HEK293 (cell line): ENCODE measurements around the gene FBN2.

ENCODE experiments used
- GLIS2 ChIP-seq: fragments of 450-650 bp; formaldehyde crosslinking; IDR thresholded peaks from 2 replicates; pipeline ENCODE4 v1.5.1; 2016; ENCODE audit warnings: missing biosample characterization, missing genetic modification characterization
- MZF1 ChIP-seq: fragments of 450-650 bp; formaldehyde crosslinking; IDR thresholded peaks from 2 replicates; pipeline ENCODE4 v1.5.1; 2017; ENCODE audit warnings: missing biosample characterization, missing genetic modification characterization, borderline replicate concordance
- REPIN1 ChIP-seq: fragments of 450-650 bp; formaldehyde crosslinking; IDR thresholded peaks from 2 replicates; pipeline ENCODE4 v1.5.1; 2017; ENCODE audit warnings: missing biosample characterization, missing genetic modification characterization, low read depth
- ZNF132 ChIP-seq: fragments of 450-650 bp; formaldehyde crosslinking; IDR thresholded peaks from 2 replicates; pipeline ENCODE4 v1.5.1; 2017; ENCODE audit warnings: missing biosample characterization, missing genetic modification characterization, borderline replicate concordance
- ZNF140 ChIP-seq: fragments of 450-650 bp; formaldehyde crosslinking; IDR thresholded peaks from 2 replicates; pipeline ENCODE4 v1.5.1; 2016; ENCODE audit warnings: missing biosample characterization, missing genetic modification characterization
- ZNF174 ChIP-seq: fragments of 450-650 bp; formaldehyde crosslinking; IDR thresholded peaks from 2 replicates; pipeline ENCODE4 v1.5.0; 2017; ENCODE audit warnings: missing biosample characterization, mild to moderate bottlenecking, missing genetic modification characterization
- ZNF302 ChIP-seq: fragments of 450-650 bp; formaldehyde crosslinking; IDR thresholded peaks from 2 replicates; pipeline ENCODE4 v1.5.1; 2016; ENCODE audit warnings: missing biosample characterization, missing genetic modification characterization, low read depth
- ZNF529 ChIP-seq: fragments of 450-650 bp; formaldehyde crosslinking; IDR thresholded peaks from 2 replicates; pipeline ENCODE4 v1.5.1; 2017; ENCODE audit warnings: missing genetic modification characterization, missing biosample characterization; ENCODE audit not compliant: insufficient replicate concordance
- ZNF670 ChIP-seq: fragments of 450-650 bp; formaldehyde crosslinking; IDR thresholded peaks from 2 replicates; pipeline ENCODE4 v1.5.1; 2016; ENCODE audit warnings: missing biosample characterization, missing genetic modification characterization, low read depth
- ZNF701 ChIP-seq: fragments of 450-650 bp; formaldehyde crosslinking; IDR thresholded peaks from 2 replicates; pipeline ENCODE4 v1.5.1; 2016; ENCODE audit warnings: missing biosample characterization, missing genetic modification characterization
- ZNF785 ChIP-seq: fragments of 450-650 bp; formaldehyde crosslinking; IDR thresholded peaks from 2 replicates; pipeline ENCODE4 v1.5.1; 2016; ENCODE audit warnings: missing biosample characterization, missing genetic modification characterization
- TF ChIP-seq, protein P1 (sequence below): fragments of 450-650 bp; formaldehyde crosslinking; conservative IDR thresholded peaks from 2 replicates; pipeline ENCODE4 v1.5.1; 2016; ENCODE audit warnings: low read depth, missing biosample characterization, missing genetic modification characterization
- TF ChIP-seq, protein P2 (sequence below): fragments of 450-650 bp; formaldehyde crosslinking; IDR thresholded peaks from 2 replicates; pipeline ENCODE4 v1.5.1; 2016; ENCODE audit warnings: missing biosample characterization, missing genetic modification characterization
- TF ChIP-seq, protein P3 (sequence below): fragments of 450-650 bp; formaldehyde crosslinking; IDR thresholded peaks from 2 replicates; pipeline ENCODE4 v1.5.1; 2016; ENCODE audit warnings: missing biosample characterization, missing genetic modification characterization
- TF ChIP-seq, protein P4 (sequence below): fragments of 450-650 bp; IDR thresholded peaks from 2 replicates; pipeline ENCODE4 v1.5.1; 2018; ENCODE audit warnings: missing biosample characterization, missing genetic modification characterization
- TF ChIP-seq, protein P5 (sequence below): fragments of 450-650 bp; formaldehyde crosslinking; IDR thresholded peaks from 2 replicates; pipeline ENCODE4 v1.5.1; 2016; ENCODE audit warnings: missing biosample characterization, missing genetic modification characterization
- TF ChIP-seq, protein P6 (sequence below): fragments of 450-650 bp; formaldehyde crosslinking; optimal IDR thresholded peaks from 2 replicates; pipeline ENCODE3; 2016; ENCODE audit warnings: missing biosample characterization, mild to moderate bottlenecking, missing genetic modification characterization

The FBN2 gene

DNA sequence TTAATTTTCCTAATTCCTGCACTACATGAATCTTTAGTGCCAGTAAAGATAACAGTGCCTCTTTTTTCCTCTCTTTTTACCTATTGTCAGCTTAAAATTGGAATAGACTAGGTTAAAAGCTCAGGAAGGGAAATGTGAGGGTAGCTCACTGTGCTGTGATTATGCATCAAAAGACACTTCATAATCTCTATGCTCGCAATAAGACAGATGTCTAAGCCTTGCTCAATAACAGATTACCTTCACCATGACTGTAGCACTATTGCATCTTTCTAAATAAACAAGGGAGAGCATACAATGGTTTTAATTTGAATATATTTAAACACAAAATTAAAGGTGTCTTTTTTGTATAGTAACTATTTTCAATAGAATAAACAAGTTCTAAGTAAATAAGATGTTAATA lies 130.1 kb downstream of the FBN2 start (continued):
- TF ChIP-seq, protein P1, sequence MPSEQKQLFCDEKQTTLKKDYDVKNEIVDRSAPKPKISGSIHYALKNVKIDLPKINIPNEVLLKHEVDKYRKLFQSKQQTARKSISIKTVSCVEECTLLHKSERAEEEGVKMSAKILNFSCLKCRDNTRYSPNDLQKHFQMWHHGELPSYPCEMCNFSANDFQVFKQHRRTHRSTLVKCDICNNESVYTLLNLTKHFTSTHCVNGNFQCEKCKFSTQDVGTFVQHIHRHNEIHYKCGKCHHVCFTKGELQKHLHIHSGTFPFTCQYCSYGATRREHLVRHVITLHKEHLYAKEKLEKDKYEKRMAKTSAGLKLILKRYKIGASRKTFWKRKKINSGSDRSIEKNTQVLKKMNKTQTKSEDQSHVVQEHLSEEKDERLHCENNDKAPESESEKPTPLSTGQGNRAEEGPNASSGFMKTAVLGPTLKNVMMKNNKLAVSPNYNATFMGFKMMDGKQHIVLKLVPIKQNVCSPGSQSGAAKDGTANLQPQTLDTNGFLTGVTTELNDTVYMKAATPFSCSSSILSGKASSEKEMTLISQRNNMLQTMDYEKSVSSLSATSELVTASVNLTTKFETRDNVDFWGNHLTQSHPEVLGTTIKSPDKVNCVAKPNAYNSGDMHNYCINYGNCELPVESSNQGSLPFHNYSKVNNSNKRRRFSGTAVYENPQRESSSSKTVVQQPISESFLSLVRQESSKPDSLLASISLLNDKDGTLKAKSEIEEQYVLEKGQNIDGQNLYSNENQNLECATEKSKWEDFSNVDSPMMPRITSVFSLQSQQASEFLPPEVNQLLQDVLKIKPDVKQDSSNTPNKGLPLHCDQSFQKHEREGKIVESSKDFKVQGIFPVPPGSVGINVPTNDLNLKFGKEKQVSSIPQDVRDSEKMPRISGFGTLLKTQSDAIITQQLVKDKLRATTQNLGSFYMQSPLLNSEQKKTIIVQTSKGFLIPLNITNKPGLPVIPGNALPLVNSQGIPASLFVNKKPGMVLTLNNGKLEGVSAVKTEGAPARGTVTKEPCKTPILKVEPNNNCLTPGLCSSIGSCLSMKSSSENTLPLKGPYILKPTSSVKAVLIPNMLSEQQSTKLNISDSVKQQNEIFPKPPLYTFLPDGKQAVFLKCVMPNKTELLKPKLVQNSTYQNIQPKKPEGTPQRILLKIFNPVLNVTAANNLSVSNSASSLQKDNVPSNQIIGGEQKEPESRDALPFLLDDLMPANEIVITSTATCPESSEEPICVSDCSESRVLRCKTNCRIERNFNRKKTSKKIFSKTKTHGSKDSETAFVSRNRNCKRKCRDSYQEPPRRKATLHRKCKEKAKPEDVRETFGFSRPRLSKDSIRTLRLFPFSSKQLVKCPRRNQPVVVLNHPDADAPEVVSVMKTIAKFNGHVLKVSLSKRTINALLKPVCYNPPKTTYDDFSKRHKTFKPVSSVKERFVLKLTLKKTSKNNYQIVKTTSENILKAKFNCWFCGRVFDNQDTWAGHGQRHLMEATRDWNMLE (tag by site-specific recombination), result no peak
- TF ChIP-seq ZNF174 (tag by site-specific recombination) (no peak), ZNF140 (tag by site-specific recombination) (no peak), ZNF302 (tag by site-specific recombination) (no peak), ZNF785 (no peak), ZNF529 (tag by site-specific recombination) (no peak), ZNF132 (tag by site-specific recombination) (no peak), MZF1 (tag by site-specific recombination) (no peak), GLIS2 (no peak), ZNF670 (tag by site-specific recombination) (no peak), REPIN1 (tag by site-specific recombination) (no peak), ZNF701 (tag by site-specific recombination) (no peak)
- TF ChIP-seq, protein P2, sequence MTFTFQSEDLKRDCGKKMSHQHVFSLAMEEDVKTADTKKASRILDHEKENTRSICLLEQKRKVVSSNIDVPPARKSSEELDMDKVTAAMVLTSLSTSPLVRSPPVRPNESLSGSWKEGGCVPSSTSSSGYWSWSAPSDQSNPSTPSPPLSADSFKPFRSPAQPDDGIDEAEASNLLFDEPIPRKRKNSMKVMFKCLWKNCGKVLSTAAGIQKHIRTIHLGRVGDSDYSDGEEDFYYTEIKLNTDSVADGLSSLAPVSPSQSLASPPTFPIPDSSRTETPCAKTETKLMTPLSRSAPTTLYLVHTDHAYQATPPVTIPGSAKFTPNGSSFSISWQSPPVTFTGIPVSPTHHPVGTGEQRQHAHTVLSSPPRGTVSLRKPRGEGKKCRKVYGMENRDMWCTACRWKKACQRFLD (tag by site-specific recombination), result no peak
- TF ChIP-seq, protein P3, sequence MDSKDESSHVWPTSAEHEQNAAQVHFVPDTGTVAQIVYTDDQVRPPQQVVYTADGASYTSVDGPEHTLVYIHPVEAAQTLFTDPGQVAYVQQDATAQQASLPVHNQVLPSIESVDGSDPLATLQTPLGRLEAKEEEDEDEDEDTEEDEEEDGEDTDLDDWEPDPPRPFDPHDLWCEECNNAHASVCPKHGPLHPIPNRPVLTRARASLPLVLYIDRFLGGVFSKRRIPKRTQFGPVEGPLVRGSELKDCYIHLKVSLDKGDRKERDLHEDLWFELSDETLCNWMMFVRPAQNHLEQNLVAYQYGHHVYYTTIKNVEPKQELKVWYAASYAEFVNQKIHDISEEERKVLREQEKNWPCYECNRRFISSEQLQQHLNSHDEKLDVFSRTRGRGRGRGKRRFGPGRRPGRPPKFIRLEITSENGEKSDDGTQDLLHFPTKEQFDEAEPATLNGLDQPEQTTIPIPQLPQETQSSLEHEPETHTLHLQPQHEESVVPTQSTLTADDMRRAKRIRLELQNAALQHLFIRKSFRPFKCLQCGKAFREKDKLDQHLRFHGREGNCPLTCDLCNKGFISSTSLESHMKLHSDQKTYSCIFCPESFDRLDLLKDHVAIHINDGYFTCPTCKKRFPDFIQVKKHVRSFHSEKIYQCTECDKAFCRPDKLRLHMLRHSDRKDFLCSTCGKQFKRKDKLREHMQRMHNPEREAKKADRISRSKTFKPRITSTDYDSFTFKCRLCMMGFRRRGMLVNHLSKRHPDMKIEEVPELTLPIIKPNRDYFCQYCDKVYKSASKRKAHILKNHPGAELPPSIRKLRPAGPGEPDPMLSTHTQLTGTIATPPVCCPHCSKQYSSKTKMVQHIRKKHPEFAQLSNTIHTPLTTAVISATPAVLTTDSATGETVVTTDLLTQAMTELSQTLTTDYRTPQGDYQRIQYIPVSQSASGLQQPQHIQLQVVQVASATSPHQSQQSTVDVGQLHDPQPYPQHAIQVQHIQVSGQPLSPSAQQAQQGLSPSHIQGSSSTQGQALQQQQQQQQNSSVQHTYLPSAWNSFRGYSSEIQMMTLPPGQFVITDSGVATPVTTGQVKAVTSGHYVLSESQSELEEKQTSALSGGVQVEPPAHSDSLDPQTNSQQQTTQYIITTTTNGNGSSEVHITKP (tag by site-specific recombination), result no peak
- TF ChIP-seq, protein P4, sequence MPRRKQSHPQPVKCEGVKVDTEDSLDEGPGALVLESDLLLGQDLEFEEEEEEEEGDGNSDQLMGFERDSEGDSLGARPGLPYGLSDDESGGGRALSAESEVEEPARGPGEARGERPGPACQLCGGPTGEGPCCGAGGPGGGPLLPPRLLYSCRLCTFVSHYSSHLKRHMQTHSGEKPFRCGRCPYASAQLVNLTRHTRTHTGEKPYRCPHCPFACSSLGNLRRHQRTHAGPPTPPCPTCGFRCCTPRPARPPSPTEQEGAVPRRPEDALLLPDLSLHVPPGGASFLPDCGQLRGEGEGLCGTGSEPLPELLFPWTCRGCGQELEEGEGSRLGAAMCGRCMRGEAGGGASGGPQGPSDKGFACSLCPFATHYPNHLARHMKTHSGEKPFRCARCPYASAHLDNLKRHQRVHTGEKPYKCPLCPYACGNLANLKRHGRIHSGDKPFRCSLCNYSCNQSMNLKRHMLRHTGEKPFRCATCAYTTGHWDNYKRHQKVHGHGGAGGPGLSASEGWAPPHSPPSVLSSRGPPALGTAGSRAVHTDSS (tag by site-specific recombination), result no peak
- TF ChIP-seq, protein P5, sequence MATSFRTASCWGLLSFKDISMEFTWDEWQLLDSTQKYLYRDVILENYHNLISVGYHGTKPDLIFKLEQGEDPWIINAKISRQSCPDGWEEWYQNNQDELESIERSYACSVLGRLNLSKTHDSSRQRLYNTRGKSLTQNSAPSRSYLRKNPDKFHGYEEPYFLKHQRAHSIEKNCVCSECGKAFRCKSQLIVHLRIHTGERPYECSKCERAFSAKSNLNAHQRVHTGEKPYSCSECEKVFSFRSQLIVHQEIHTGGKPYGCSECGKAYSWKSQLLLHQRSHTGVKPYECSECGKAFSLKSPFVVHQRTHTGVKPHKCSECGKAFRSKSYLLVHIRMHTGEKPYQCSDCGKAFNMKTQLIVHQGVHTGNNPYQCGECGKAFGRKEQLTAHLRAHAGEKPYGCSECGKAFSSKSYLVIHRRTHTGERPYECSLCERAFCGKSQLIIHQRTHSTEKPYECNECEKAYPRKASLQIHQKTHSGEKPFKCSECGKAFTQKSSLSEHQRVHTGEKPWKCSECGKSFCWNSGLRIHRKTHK (tag by site-specific recombination), result no peak
- TF ChIP-seq, protein P6, sequence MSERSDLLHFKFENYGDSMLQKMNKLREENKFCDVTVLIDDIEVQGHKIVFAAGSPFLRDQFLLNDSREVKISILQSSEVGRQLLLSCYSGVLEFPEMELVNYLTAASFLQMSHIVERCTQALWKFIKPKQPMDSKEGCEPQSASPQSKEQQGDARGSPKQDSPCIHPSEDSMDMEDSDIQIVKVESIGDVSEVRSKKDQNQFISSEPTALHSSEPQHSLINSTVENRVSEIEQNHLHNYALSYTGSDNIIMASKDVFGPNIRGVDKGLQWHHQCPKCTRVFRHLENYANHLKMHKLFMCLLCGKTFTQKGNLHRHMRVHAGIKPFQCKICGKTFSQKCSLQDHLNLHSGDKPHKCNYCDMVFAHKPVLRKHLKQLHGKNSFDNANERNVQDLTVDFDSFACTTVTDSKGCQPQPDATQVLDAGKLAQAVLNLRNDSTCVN (tag by site-specific recombination), result no peak
